NCI-H2029 treated with DMSO at 0.1 percent for 48 hours (cell line): Measurements from ENCODE around the gene HSPA13.
A peak's percentile ranks its signal among the peaks of the same experiment; 100 is the strongest.
"Not testable (repeated sequence)": the region's sequence is repeated elsewhere in the genome, so short reads cannot be mapped to it uniquely, and the experiment has no call there.

ENCODE experiments used
- DNase-seq: peaks from one replicate; lab custom pipeline; 2025; lab: John Stamatoyannopoulos, UW

The HSPA13 gene, protein sequence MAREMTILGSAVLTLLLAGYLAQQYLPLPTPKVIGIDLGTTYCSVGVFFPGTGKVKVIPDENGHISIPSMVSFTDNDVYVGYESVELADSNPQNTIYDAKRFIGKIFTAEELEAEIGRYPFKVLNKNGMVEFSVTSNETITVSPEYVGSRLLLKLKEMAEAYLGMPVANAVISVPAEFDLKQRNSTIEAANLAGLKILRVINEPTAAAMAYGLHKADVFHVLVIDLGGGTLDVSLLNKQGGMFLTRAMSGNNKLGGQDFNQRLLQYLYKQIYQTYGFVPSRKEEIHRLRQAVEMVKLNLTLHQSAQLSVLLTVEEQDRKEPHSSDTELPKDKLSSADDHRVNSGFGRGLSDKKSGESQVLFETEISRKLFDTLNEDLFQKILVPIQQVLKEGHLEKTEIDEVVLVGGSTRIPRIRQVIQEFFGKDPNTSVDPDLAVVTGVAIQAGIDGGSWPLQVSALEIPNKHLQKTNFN

DNA sequence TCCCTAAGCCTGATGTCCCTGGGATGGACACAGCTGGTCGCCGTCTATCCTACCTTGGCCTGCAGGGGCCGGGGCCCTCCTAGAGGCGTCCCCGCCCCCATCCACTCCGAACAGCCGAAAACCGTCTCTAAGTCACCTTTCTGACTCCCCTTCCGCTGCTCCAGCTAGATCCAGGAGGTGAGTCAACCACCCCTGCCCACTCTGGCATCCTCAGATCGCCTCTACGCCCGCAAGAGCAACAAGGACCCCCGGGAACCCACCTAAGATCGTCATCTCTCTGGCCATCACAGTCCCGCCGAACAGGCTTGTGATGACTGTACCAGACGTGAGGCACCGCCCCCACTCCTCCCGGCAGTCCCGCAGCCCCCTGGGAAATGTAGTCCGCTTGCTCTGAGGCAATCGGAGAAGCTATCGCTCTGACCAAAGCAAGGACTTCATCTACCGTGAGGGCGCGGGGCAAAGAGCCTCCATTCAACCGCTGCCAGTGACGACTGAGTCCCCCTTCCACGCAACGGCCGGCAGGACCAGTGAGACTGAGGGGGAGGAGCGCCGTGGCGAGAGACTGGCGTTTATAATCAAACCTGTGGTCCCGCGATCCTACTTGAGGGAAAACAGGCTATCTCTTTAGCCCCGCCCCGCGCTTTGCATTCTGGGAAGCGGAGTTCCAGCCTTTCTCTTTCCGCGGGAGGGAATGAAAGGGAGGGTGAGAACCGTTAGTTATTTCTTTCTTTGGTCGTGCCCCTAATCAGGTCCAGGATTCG, at the start of gene HSPA13:
TSS of gene HSPA13 (minus strand) at position 312 of the 761 bp plus-strand sequence. CDS start at position 285, 27 bp downstream.
- DNase-seq: peak; percentile 98

GRCh38 chr21:14418920-14419319, 36.0 kb upstream of the HSPA13 start:
- no peak for DNase-seq

DNA sequence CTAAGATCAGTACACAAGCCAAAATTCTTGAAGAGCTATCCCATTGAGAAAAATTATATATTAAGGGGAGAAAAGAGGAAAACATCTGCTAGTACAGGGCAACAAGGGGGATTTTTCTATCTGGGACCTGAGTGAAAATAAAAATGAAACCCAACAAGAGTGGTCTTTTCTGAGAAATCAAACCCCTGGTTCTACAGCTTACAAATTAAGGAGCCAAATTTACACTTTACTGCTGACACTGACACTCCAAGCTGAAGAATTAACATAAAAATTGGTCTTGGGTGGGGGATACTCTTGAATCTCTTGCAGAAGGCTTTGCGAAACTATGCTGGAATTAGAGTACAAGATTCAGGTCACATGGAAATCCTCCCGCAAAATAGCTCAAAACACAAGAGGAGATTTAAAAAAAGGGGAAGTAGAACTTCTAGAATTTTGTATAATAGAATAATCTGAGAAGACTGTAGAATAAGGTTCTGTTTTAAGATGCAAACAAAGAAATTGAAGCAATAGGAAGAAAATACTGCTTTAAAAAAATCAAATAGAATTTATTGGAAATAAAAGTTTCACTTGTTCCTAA, 32.1 kb upstream of the HSPA13 start:
- no peak for DNase-seq

DNA sequence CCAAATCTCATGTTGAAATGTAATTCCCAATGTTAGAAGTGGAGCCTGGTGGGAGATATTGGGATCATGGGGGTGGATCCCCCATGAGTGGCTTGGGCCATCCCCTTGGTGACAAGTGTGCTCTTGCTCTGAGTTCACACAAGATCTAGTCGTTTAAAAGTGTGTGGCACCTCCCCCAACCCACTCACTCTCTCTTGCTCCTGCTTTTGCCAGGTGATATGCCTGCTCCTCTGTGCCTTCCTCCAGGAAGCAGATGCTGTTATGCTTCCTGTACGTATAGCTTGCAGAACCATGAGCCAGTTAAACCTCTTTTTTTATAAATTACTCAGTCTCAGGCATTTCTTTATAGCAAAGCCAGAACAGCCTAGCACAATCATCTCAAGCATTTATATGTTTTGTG, 23.0 kb upstream of the HSPA13 start:
- DNase-seq: no peak

GRCh38 chr21:14405225-14405624, 22.3 kb upstream of the HSPA13 start:
- DNase-seq: no peak

DNA sequence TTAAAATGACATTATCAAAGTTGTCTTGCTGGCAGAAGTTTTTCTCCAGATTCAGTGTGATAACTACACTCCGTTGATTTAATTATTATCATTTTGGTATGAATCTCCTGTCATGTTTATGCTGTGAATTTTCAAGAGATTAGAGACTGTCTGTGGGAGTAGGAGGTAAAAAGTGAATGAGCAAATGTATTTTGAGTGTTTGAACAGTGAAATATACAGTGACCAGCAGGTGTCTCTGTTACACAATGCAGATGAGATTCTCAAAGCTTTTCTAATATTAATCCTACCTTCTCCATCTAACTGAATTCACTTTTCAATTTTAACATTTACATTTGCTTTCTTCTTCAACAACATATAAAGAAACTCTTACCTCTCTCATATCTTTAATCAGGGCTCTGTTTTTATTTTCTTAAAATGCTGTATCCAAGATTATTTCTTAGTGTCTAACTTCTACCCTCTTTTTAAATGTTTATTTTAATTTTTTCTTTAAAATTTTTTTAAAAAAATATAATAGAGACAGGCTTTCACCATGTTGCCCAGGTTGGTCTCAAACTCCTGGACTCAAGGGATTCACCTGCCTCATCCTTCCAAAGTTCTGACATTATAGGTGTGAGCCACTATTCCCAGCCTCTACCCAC, 20.9 kb upstream of the HSPA13 start:
- DNase-seq: peak; percentile 13

GRCh38 chr21:14401217-14401616, 18.3 kb upstream of the HSPA13 start:
- no peak for DNase-seq

DNA sequence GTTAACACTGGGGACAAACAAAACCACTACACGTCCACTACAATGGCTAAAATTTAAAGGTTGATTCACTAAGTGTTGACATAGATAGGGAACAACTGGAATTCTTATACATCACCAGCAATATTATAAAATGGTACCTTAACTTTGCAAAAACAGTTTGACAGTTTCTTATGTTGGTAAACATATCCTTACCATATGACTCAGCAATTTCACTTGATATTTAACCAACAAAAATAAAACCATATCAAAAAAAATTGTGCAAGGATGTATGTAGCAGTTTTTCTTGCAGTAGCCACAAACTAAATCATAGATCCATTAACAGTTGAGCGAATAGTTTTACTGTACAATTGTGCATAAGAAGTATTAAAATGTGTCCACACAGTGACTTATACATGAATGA, 5.3 kb upstream of the HSPA13 start:
- no peak for DNase-seq

DNA sequence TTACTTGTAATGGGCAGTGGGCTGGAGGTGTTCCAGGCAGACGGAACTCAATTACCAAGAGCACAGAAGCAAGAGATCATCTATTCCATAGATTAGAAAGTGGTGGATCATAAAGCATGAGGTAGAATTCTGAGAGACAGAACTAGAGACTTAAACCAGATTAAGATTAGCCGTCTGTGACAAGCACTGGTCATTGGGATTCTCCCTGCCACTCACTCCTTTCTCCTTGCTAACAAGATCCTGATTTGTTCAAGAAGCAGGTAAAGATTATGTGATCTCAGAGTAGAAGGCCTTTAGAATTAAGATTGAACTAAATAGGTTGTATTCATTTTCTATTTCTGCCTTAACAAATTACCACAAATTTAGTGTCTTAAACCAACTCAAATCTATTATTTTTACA, 1.5 kb upstream of the HSPA13 start:
- DNase-seq: no peak

DNA sequence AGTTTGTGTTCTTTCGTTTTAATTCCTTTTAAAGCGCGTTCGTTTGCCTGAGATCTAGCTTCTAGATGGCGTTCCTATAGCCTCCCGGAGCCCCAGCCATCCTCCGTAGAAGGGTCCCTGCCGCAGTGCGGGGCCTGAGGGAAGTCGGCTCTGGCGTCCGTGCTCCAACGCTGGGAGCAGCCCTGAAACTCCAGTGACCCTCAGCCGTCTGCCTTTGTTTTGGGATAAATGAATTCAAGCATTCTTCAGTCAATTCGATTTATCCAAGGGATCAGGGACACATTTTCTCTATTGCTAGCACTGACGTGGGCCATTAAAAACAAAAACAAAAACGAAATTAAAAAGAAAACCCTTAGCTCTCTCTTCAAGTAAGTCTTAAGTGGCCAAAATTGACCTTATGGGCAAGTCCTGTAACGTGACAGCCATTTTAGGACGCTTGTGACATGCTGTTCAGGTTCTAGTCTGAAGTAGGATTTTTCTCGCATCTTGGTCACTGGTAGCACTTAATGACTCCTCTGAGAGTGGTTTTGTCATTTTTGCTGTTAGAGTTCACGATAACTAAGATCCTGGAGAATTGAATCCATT, 742 bp upstream of the HSPA13 start:
- DNase-seq: no peak

DNA sequence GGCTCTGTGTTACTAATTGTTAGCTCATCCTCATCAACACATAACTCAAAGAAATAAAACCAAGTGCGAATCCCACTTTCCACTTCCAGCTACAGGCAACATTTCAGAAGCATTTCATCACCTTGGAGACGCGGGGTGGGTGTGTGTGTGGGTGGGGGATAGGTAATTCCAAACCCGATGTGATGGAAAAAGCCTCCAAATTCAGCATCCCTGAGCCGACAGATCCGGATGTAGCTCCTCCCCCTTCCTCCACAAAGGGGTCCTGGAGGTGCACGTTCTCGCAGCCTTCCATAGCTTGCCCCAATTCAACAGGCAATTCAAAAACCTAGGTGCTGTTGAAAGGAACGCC, 486 bp downstream of the HSPA13 start:
- DNase-seq: no peak

GRCh38 chr21:14376854-14377253, 6.1 kb downstream of the HSPA13 start:
- no peak for DNase-seq

DNA sequence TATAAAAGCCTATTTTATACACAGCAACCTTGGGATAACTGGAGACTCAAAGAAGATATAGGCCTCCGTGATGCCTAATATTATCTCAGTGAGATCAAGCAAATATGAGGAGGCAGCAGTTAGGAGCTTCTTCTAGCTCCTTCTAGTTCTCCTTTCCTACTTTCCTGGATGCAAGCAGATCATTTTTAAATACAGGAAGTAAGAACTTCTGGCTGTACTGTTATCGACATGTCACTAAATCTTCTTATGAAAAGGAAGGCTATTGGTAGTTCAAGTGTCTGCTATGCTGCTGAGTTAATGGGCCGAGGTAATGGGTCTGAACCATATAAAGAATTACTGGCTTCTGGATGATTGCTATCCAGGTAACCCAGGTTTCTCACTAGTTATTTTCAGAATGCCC, 15.9 kb downstream of the HSPA13 start:
- no peak for DNase-seq

- DNase-seq: no peak
Measured at GRCh38 chr21:14361958-14362357, 21.0 kb downstream of the HSPA13 start.

DNA sequence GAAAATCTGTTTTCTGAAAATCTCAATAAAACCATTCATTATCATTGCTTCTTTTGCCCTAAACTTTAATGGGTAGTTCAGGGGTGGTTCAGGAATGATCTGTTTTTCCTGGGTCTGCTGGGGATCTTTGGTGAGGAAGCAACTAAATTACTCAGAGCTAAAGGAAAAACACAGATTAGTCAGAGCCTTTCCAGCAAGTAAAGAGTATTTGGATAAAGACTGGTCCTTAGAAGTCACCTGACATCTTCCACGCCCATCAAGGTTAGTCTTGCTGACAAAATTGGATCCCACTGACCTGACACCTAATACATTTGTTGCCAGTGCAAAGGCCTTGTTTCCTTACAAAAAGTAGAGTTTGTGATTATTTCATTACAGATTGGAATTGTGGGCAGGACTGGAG, 24.2 kb downstream of the HSPA13 start:
- no peak for DNase-seq

GRCh38 chr21:14356746-14357145, 26.2 kb downstream of the HSPA13 start:
- DNase-seq: no peak

- no peak for DNase-seq
Measured at GRCh38 chr21:14354515-14354914, 28.4 kb downstream of the HSPA13 start.

- no peak for DNase-seq
Measured at GRCh38 chr21:14353726-14354125, 29.2 kb downstream of the HSPA13 start.

DNA sequence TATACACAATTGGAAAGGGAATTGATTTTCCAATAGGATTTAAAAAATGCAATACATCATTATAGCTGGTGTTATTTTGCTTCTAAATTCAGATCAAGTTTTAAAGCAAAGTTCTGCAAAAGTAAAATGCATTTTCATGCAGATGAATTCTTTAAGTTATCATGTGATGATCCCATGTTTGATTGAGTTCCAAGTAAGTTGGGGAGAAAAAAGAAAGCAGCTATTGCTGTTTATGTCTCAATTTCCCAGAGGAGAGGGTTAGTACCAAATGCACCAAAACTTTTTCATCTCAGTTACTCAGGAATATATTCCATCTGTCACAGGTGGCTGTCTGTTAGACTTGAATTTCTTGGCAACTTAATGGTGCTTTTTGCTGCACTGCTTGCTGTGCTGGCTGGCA, 29.7 kb downstream of the HSPA13 start:
- no peak for DNase-seq

GRCh38 chr21:14327346-14327745, 55.6 kb downstream of the HSPA13 start:
- DNase-seq: not testable (repeated sequence)

DNA sequence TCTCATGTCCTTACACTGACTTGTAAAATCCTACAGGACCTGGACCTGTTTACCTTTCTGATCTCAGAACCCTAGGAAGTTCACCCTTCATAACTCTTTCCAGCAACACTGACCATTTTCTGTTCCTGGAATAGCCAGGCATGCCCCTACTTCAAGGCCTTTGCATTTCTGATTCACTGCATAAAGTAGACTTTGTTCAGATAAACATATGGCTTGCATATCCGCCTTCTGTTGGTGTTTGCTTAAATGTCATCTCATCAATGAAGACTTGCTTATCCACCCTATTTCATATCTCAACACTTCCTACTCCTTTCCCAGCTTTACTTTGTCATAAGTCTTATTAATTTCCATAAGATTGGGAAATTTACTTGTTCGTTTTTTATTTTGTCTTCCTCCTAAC, 57.4 kb downstream of the HSPA13 start:
- DNase-seq: no peak
